GM18909 (cell line): ENCODE results near the gene MAP9.
"Not testable (repeated sequence)": the region's sequence is repeated elsewhere in the genome, so short reads cannot be mapped to it uniquely, and the experiment has no call there.

Source experiments
- ATAC-seq: cut with Tn5 transposase; IDR thresholded peaks from one replicate; pipeline ENCODE4 v1.9.1; 2021; ENCODE audit warnings: mild to moderate bottlenecking; ENCODE audit not compliant: unreplicated experiment, poor library complexity

MAP9 gene

DNA sequence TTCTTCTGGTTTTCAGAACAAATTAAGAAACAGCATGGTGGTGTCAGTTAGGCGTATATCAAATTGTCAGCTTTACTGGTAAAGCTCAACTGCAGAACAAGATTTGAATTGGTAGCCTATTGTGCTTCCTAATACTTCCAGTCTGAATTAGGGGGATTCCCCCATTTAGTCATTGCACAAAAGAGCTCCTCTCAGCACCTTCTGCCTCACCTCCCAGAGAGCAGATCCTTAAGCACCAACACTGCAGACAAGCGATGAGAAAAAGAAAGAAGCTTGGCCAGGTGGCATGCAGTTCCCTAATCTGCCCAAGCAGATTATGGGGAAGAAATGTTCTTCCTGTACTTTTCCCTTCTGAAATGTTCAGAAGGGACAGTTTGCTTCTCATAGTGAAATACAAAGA, 9.2 kb downstream of the MAP9 start:
- ATAC-seq, result no peak

DNA sequence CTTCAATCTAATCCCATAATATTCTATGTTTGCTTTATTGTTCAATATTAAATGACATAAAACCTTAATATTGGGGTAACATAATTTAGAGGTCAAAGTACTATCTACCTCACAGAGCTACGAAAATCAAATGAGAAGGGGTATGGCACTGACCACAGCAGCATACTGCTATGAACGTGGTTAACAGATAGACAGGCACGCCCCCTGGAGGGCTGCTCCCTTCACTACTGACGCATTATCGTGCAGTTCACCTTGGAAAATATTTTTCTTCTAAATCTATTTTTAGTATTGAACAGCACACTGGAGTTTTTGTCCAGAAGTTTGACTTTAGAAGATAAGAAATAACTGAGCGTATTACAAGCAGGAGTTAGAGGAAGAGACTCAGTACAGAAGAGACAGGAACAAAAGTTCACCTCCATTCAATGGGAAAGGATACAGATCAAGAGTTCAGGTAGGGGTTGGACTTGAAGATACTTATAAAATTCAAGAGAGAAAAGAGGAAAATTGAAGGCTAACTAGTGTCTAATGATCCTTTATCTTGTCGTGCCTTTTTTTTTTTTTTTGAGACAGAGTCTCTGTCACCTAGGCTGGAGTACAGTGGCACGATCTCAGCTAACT, 22.7 kb downstream of the MAP9 start:
- peak; percentile 97 for ATAC-seq

GRCh38 chr4:155342142-155342541, 34.6 kb downstream of the MAP9 start:
- ATAC-seq, result no peak

GRCh38 chr4:155339999-155340398, 36.8 kb downstream of the MAP9 start:
- no peak for ATAC-seq

DNA sequence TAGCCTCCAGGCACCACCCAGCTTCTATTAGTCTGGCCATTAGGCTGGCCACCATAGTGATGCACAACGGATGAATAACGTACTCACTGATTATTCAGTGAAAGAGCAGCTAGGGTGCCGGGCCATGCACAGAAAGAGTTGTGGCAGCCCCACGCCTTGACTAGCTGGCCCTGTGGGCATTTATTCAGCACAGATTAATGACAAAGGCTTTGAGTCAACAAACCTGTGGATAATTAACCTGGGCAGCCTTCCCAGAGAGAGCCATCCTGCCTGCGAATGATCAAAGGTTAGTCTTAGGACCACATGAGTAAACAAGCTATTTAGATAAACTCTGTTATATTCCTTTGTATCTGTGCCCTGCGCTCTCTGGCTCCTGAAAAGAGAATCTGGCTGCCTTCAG, 37.2 kb downstream of the MAP9 start:
- no peak for ATAC-seq

GRCh38 chr4:155338196-155338595, 38.6 kb downstream of the MAP9 start:
- ATAC-seq, result no peak

- no peak for ATAC-seq
Measured at GRCh38 chr4:155336242-155336641, 40.5 kb downstream of the MAP9 start.

- ATAC-seq, result no peak
Measured at GRCh38 chr4:155331478-155331877, 45.3 kb downstream of the MAP9 start.

- ATAC-seq, result no peak
Measured at GRCh38 chr4:155322782-155323181, 54.0 kb downstream of the MAP9 start.

- ATAC-seq, result no peak
Measured at GRCh38 chr4:155321006-155321405, 55.8 kb downstream of the MAP9 start.

GRCh38 chr4:155319516-155319915, 57.2 kb downstream of the MAP9 start:
- ATAC-seq, result no peak

GRCh38 chr4:155312027-155312426, 64.7 kb downstream of the MAP9 start:
- ATAC-seq, result not testable (repeated sequence)

- ATAC-seq, result no peak
Measured at GRCh38 chr4:155307731-155308277, 69.0 kb downstream of the MAP9 start.

GRCh38 chr4:155305619-155306018, 71.1 kb downstream of the MAP9 start:
- ATAC-seq, result no peak

- ATAC-seq, result no peak
Measured at GRCh38 chr4:155304375-155304774, 72.4 kb downstream of the MAP9 start.

- ATAC-seq, result no peak
Measured at GRCh38 chr4:155299103-155299502, 77.7 kb downstream of the MAP9 start.
